ENCODE results near the gene COL19A1.

Gene COL19A1

DNA sequence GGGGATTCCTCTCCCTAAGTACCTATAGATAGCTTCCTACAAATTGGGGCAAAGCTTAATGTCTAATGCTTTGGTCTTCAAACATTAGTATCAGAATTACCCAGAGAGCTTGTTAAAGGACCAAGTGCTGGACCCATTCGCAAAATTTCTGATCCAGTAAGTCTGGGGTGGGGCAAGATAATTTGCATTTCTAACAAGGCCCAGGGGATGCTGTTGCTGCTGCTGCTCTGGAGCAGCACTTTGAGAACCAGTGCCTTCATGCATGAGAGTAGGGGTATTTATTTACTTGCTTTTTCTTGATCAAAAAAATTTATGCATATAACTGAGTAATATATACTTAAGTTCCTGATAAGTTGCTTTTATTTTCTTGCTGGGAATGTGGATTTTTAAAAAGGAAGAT lies 24.5 kb upstream of the COL19A1 start:
- in situ Hi-C loops (cut with MboI; ENCODE audit: low sequenced_read_pairs, unreplicated experiment) = loop anchor here (25.0 kb wide), 1 partner anchor 270 kb away; no protein-coding TSS in a partner anchor

DNA sequence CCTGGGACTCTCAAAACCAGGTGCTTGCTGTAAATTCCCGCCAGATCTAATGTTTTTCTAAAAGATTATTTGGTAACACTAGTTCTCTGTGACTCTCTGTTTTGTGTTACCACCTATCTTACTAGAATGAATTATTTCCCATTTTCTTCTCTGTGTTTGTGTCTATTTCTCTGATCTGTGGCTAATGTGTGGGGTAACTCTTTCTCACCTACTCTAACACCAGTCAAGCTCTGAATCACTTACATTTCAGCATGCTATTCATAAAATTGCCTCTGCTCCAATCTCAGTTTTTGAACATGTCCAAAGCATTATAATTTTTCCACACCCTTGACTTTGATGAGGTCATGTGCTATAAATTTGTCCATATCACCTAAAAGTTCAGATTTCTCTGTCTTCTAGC lies 23.2 kb upstream of the COL19A1 start:
- TF ChIP-seq, protein P1, sequence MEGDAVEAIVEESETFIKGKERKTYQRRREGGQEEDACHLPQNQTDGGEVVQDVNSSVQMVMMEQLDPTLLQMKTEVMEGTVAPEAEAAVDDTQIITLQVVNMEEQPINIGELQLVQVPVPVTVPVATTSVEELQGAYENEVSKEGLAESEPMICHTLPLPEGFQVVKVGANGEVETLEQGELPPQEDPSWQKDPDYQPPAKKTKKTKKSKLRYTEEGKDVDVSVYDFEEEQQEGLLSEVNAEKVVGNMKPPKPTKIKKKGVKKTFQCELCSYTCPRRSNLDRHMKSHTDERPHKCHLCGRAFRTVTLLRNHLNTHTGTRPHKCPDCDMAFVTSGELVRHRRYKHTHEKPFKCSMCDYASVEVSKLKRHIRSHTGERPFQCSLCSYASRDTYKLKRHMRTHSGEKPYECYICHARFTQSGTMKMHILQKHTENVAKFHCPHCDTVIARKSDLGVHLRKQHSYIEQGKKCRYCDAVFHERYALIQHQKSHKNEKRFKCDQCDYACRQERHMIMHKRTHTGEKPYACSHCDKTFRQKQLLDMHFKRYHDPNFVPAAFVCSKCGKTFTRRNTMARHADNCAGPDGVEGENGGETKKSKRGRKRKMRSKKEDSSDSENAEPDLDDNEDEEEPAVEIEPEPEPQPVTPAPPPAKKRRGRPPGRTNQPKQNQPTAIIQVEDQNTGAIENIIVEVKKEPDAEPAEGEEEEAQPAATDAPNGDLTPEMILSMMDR (IDR thresholded peaks at IDR 0.05; ENCODE audit: borderline replicate concordance, control extremely low read depth, extremely low read depth, insufficient read depth, missing control alignments) = no peak
- DNase-seq (ENCODE audit: low spot score) = no peak
- in situ Hi-C loops (cut with MboI; ENCODE audit: low sequenced_read_pairs, unreplicated experiment) = loop anchor here (25.0 kb wide), 1 partner anchor 269 kb away; no protein-coding TSS in a partner anchor

More for the DNA sequence above, 24.5 kb upstream of the COL19A1 start:
- TF ChIP-seq, protein P1 (IDR thresholded peaks at IDR 0.05; ENCODE audit: borderline replicate concordance, control extremely low read depth, extremely low read depth, insufficient read depth, missing control alignments) = no peak
- DNase-seq (ENCODE audit: low spot score) = no peak

DNA sequence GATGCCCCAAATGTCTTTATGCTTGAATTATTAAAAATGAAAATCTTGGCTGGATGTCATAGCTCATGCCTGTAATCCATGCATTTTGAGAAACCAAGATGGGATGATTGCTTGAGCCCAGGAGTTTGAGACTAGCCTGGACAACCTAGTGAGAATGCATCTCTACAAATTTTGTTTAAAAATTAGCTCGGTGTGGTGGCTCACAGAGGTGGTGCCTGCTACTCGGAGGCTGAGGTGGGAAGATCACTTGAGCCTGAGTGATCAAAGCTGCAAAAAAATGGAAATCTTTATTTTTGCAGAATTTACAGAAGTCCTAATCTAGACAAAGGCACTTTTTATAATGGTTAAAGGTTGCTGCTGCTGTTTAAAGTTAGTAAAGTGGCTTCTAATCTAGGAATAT lies 20.0 kb upstream of the COL19A1 start:
- DNase-seq (ENCODE audit: low spot score) = no peak
- TF ChIP-seq, protein P1 (IDR thresholded peaks at IDR 0.05; ENCODE audit: borderline replicate concordance, control extremely low read depth, extremely low read depth, insufficient read depth, missing control alignments) = no peak
- in situ Hi-C loops (cut with MboI; ENCODE audit: low sequenced_read_pairs, unreplicated experiment) = loop anchor here (25.0 kb wide), 1 partner anchor 266 kb away; no protein-coding TSS in a partner anchor

DNA sequence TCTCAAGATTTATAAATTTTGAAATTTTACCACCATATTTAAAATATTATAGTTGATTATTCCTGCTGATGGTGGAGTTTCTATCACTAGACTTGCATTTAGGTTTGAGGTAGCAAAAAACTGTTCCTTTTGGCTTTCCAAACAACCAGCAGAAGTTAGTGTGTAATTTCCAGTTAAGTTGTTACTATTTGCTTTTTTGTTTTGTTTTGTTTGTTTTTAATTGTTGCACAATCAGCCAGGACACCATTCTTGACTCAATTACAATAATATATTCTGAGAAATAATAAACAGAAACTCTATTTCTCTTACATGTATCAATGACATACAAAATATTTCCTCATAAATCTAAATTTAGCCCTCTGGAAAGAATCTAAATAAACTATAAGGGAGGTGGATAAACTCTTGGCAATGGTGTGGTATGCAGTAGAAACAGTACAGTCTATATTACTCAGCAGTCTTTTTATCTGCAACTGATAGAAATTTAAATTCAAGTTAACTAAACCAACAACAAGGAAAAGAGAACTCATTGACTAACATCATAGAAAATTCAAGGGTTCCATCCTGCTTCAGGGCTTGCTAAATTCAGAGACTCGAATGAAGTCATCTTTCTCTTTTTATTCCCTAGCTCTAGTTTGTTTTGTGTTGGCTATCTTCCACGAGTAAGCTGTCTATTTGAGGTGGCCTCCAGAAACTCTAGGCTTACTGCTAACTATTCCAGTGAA lies 19.4 kb upstream of the COL19A1 start:
- TF ChIP-seq, protein P1 (IDR thresholded peaks at IDR 0.05; ENCODE audit: borderline replicate concordance, control extremely low read depth, extremely low read depth, insufficient read depth, missing control alignments) = no peak
- in situ Hi-C loops (cut with MboI; ENCODE audit: low sequenced_read_pairs, unreplicated experiment) = loop anchor here (25.0 kb wide), 1 partner anchor 265 kb away; no protein-coding TSS in a partner anchor
- DNase-seq (ENCODE audit: low spot score) = no peak

DNA sequence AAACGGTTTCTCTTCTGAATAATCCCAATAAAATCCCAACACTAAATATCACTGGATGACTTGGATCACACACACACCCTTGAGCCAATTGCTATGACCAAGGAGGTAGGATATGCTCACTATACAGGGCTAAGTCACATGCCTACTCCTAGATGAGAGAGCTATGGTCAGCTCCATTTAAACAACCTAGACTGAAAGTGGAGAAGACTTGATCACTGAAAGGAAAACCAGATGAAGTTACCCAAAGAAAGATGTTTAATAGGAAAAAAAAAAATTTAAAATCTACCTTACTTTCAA lies 18.9 kb upstream of the COL19A1 start:
- DNase-seq (ENCODE audit: low spot score) = no peak
- TF ChIP-seq, protein P1 (IDR thresholded peaks at IDR 0.05; ENCODE audit: borderline replicate concordance, control extremely low read depth, extremely low read depth, insufficient read depth, missing control alignments) = no peak
- in situ Hi-C loops (cut with MboI; ENCODE audit: low sequenced_read_pairs, unreplicated experiment) = loop anchor here (25.0 kb wide), 1 partner anchor 265 kb away; no protein-coding TSS in a partner anchor

DNA sequence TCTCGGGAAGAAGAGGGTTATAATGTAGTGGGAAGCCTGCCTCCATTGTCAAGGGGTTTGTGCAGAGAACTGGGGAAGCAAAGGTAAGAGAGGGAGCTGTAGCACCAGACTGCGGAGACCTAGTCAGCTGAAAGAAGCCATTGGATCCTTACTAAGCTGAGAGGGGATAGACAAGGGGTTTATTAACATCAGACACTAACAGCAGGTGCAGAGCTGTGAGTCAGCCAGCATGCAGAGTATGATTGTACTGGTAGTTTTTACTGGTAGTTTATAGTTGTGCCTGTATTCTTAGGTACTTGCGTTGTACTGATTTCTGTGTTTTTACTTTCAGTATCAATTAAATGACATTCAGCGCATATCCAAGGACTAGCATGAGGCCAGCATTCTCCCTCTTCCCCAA lies 17.8 kb upstream of the COL19A1 start:
- in situ Hi-C loops (cut with MboI; ENCODE audit: low sequenced_read_pairs, unreplicated experiment) = loop anchor here (25.0 kb wide), 1 partner anchor 264 kb away; no protein-coding TSS in a partner anchor
- TF ChIP-seq, protein P1 (IDR thresholded peaks at IDR 0.05; ENCODE audit: borderline replicate concordance, control extremely low read depth, extremely low read depth, insufficient read depth, missing control alignments) = no peak

More for the DNA sequence above, 17.8 kb upstream of the COL19A1 start:
- DNase-seq (ENCODE audit: low spot score) = no peak
